ENCODE results near the gene TSBP1.

DNA sequence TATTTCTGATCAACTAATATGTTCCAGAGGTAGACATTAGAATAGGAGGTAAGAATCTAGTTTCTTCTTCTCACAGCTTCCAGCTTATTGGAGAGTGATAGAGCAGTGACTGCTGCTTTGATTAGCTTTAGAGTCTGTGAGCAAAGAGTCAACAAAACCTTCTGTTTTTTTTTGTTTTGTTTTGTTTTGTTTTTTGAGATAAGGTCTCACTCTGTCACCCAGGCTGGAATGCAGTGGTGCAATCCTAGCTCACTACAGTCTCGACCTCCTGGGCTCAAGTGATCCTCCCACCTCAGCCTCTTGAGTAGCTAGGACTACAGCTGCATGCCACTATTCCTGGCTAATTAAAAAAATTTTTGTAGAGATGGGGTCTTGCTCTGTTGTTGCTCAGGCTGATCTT lies 39.3 kb downstream of the TSBP1 start:
- TF ChIP-seq EZH2phosphoT487 (IDR thresholded peaks at IDR 0.05; ENCODE audit: low read depth, severe bottlenecking, unreplicated experiment) = no peak
- TF ChIP-seq, protein P1, sequence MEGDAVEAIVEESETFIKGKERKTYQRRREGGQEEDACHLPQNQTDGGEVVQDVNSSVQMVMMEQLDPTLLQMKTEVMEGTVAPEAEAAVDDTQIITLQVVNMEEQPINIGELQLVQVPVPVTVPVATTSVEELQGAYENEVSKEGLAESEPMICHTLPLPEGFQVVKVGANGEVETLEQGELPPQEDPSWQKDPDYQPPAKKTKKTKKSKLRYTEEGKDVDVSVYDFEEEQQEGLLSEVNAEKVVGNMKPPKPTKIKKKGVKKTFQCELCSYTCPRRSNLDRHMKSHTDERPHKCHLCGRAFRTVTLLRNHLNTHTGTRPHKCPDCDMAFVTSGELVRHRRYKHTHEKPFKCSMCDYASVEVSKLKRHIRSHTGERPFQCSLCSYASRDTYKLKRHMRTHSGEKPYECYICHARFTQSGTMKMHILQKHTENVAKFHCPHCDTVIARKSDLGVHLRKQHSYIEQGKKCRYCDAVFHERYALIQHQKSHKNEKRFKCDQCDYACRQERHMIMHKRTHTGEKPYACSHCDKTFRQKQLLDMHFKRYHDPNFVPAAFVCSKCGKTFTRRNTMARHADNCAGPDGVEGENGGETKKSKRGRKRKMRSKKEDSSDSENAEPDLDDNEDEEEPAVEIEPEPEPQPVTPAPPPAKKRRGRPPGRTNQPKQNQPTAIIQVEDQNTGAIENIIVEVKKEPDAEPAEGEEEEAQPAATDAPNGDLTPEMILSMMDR (IDR thresholded peaks at IDR 0.05; ENCODE audit: poor library complexity) = no peak
